HG02610 (cell line): ENCODE data around the gene CDKL4.
"Not testable (repeated sequence)": the region's sequence is repeated elsewhere in the genome, so short reads cannot be mapped to it uniquely, and the experiment has no call there.

Experiments used
- ATAC-seq: cut with Tn5 transposase; IDR thresholded peaks from one replicate; pipeline ENCODE4 v1.9.1; 2021; ENCODE audit warnings: mild to moderate bottlenecking, moderate library complexity; ENCODE audit not compliant: unreplicated experiment

CDKL4 gene

GRCh38 chr2:39179974-39180960 lies 63.5 kb downstream of the CDKL4 start:
- ATAC-seq, result no peak

GRCh38 chr2:39178756-39179155 lies 65.0 kb downstream of the CDKL4 start:
- ATAC-seq, result no peak

GRCh38 chr2:39176997-39177396 lies 66.8 kb downstream of the CDKL4 start:
- ATAC-seq, result no peak

GRCh38 chr2:39175026-39175812 lies 68.6 kb downstream of the CDKL4 start:
- no peak for ATAC-seq

GRCh38 chr2:39174022-39174421 lies 69.7 kb downstream of the CDKL4 start:
- ATAC-seq, result no peak

GRCh38 chr2:39172047-39172706 lies 71.6 kb downstream of the CDKL4 start:
- ATAC-seq, result not testable (repeated sequence)

GRCh38 chr2:39171621-39172020 lies 72.1 kb downstream of the CDKL4 start:
- ATAC-seq, result no peak

GRCh38 chr2:39164089-39164488 lies 79.7 kb downstream of the CDKL4 start:
- no peak for ATAC-seq

GRCh38 chr2:39160982-39161381 lies 82.8 kb downstream of the CDKL4 start:
- ATAC-seq, result no peak

GRCh38 chr2:39159283-39159682 lies 84.5 kb downstream of the CDKL4 start:
- no peak for ATAC-seq

- ATAC-seq, result peak; percentile 39
These were observed 85.4 kb downstream of the CDKL4 start for GRCh38 chr2:39158351-39158750.

- no peak for ATAC-seq
These were observed 86.9 kb downstream of the CDKL4 start for GRCh38 chr2:39156846-39157245.

GRCh38 chr2:39156107-39156506 lies 87.7 kb downstream of the CDKL4 start:
- no peak for ATAC-seq

GRCh38 chr2:39155573-39155972 lies 88.2 kb downstream of the CDKL4 start:
- not testable (repeated sequence) for ATAC-seq

- ATAC-seq, result no peak
These were observed 88.8 kb downstream of the CDKL4 start for GRCh38 chr2:39154944-39155343.

- ATAC-seq, result no peak
These were observed 90.5 kb downstream of the CDKL4 start for GRCh38 chr2:39153312-39153711.

- ATAC-seq, result no peak
These were observed 91.3 kb downstream of the CDKL4 start for GRCh38 chr2:39152504-39152903.

- ATAC-seq, result no peak
These were observed 92.8 kb downstream of the CDKL4 start for GRCh38 chr2:39150890-39151497.

- ATAC-seq, result no peak
These were observed 93.6 kb downstream of the CDKL4 start for GRCh38 chr2:39150102-39150562.

GRCh38 chr2:39146630-39147029 lies 97.1 kb downstream of the CDKL4 start:
- ATAC-seq, result no peak
